GM10266 (cell line): ENCODE measurements around the gene LPGAT1.

Source experiments
- DNase-seq: peaks from one replicate; pipeline ENCODE4 v3.0.0; 2012; ENCODE audit errors: extremely low spot score
- TF ChIP-seq, protein P1 (sequence below): IDR thresholded peaks from 2 replicates; pipeline ENCODE4 v1.5.1; 2012; ENCODE audit warnings: mild to moderate bottlenecking, low read depth; ENCODE audit not compliant: control insufficient read depth, insufficient read depth; ENCODE audit errors: missing control alignments

Gene LPGAT1

DNA sequence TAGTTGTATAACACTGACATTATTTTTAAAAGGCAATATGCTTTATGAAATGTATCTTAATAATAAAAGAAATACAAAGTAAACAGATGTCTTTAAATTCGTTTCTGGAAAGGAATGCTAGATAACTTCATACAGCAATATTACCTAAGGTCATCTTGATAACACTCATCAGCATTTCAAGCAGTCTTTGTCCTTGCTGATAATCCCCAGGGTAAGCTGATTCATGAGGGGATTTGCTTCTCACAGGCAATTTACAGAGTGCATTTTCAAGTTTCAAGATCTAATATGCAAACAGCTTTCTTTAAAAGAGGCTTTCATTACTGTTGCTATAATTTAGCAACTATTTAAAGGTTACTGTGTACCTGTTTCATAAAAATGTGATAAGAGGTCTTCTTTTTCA is 80.0 kb downstream of the LPGAT1 start:
- TF ChIP-seq, protein P1, sequence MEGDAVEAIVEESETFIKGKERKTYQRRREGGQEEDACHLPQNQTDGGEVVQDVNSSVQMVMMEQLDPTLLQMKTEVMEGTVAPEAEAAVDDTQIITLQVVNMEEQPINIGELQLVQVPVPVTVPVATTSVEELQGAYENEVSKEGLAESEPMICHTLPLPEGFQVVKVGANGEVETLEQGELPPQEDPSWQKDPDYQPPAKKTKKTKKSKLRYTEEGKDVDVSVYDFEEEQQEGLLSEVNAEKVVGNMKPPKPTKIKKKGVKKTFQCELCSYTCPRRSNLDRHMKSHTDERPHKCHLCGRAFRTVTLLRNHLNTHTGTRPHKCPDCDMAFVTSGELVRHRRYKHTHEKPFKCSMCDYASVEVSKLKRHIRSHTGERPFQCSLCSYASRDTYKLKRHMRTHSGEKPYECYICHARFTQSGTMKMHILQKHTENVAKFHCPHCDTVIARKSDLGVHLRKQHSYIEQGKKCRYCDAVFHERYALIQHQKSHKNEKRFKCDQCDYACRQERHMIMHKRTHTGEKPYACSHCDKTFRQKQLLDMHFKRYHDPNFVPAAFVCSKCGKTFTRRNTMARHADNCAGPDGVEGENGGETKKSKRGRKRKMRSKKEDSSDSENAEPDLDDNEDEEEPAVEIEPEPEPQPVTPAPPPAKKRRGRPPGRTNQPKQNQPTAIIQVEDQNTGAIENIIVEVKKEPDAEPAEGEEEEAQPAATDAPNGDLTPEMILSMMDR: no peak

DNA sequence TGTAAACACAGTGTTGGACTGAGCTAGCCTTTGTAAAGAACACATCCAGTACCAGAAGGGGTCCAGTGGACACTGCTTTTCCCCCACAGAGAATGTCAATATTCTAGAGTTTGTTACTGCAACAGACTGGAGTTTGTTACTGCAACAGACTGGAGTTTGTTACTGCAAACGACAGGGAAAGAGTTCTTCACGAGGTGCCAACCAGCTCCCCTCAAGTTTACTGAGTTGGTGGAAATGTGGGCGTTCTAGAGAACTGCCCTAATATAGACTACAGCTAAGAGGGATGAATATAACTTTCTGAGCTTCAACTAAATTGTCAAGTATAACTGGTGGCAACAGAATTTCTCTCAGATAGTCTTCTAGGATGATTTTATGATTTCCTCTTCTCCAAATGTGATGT is 81.3 kb downstream of the LPGAT1 start:
- DNase-seq: no peak
- TF ChIP-seq, protein P1: no peak

More for the DNA sequence above, 80.0 kb downstream of the LPGAT1 start:
- no peak for DNase-seq

DNA sequence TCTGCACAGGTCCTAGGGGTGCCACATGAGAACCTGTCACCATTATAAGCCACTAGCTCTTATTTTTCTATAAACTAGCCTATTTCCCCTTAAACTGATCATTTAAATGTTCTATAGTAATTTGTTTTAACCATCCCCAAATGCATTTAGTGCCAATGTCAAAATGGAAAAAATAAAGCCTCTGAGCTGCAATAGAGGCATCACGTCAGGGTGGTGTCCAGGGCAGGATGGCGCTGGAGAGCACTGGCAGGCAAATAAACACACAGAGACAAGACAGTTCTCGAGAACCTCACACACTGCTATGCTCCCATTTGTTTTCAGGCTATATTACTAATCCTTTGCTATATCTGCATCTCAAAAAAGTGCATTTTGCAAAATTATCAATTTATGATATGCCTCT is 81.8 kb downstream of the LPGAT1 start:
- TF ChIP-seq, protein P1: no peak
- DNase-seq: no peak

DNA sequence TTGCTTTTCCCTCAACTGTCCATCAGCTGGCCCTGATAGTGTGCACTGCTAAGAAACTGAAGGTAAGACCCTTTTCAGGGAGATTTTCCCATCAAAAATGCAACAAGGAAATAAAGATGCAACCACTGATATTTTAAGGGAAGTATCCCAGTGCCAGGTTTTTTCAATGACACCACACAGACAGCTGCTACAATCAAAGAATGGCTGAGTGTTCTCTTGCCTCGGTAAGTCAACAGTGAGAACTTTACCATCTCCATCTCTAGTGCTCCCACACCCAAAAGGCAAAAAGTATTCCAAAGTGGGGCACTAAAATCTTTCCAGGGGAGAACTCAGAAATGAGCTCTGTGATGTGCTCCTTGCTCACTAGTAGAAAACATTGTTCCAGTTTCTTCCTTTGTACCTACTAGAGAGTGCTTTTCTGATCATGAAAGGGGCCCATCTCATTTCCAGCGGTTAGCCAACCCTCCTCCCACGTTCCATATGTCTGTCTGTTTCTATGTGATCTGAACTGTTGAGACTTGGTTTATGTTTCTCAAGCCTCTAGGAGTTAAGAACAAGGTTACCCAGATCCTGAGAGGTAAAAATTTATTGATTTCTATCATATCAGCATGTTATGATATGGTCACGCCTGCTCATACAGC is 87.6 kb downstream of the LPGAT1 start:
- DNase-seq: no peak
- TF ChIP-seq, protein P1: no peak

DNA sequence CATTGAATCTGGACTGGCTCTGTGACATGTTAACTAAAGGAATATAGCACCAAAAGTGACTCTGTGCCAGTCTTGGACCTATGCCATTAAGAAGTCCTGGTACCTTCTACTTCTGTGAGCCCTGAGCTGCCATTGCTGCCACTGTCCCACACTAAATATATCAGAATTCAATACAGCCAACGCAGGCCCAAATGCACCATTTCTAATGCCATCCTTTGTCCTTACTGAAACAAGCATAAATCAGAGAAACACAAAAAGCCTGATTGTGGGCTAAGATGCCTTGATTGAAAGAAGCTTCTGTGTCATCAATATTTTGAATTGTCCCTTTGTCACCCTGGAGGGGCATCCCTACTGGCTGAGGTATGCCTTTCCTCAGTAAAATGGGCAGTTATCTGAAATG is 88.3 kb downstream of the LPGAT1 start:
- TF ChIP-seq, protein P1: no peak
- no peak for DNase-seq

DNA sequence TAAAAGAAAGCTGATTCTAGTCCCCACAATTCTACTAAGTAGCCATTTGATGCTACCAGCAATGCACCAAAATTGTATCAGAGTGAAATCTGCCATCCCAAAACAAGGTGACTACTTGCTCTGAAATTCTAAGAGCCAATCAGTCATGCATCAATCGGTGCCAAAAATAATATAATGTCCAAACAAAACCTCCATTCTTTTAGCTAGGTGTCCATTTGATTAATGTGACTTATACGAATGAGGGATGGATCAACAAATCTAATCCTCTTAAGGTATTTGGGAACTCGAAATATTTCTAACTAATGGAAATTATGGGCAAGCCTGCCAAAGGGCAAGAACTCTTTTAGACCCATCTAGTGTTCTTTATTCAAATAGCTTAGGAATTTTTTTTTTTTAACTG is 88.8 kb downstream of the LPGAT1 start:
- TF ChIP-seq, protein P1: no peak
- DNase-seq: no peak

DNA sequence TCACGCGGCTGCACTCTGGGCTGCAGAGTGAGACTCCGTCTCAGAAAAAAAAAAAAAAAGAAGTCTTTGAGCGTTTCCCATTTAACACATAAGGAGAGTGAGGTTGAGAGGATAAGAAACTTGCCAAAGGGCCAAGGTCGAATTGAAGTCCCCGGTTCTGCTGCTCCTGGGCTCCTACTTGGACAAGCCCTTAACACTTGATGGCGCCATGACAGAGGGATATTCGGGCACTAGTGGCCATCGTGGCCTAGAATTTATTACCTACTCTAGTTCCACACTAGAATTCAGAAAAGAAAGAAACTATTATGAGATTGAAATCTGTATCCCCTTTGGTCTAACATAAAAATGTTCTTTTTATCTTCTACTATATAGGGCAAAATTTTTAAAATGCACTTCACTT is 89.4 kb downstream of the LPGAT1 start:
- TF ChIP-seq, protein P1: no peak
- no peak for DNase-seq
